ENCODE data around the gene EXOC1.

EXOC1 gene

DNA sequence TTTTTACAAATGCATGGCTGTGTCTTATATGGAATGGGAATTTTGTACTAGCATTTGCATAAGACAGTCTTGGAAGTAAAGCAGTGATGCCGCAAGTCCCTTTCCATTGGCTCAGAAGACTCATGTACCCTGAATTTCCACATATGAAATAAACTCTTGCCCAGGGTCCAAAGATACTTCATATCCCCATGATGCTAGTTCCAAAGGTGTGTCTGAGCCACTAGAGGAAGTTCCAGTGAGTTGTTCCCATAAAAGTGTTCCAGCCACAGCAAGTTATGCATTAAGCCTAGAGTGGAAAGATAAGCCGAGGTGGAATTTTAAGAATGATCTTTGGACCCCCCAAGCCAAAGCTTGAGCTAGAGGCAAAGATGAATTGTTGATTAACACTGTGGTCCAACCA lies 86.0 kb downstream of the EXOC1 start:
- Mint-ChIP-seq H3K9me3 (peaks cover 27% of the 10 kb centered on the region), H3K4me1 (ENCODE audit: low read depth) (no peaks in the 10 kb centered on the region), H3K27me3 (no peaks in the 10 kb centered on the region), H3K36me3 (ENCODE audit: low read depth) (peaks cover 27% of the 10 kb centered on the region), H3K4me3 (no peak overlapping the region), H3K27ac (no peak overlapping the region)
- DNase-seq: no peak

DNA sequence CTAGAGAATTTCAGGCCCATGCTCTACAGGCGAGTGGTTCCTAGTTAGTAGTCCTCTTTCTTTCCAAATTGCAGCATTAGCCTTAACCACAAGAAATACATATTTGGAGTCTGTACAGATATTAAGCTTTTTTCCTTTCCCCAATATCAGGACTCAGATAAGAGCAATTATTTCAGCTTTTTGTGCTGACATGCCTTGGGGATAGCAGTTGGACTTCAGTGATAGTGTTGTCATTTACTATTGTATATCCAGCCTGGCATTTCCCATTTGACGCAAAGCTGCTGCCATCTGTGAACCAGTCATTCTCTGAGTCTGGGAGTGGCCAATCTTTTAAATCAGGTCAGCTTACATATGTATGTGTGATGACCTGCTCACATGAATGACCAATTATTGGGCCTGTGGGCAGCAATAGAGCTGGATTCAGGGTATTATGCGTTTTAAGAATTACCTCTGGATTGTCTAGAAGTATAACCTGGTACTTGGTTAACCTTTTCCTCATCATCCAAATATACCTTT lies 88.5 kb downstream of the EXOC1 start:
- H3K36me3 Mint-ChIP-seq (ENCODE audit: low read depth): peaks cover 21% of the 10 kb centered on the region
- H3K4me3 Mint-ChIP-seq: no peak overlapping the region
- H3K27ac Mint-ChIP-seq: no peak overlapping the region
- peaks cover 5% of the 10 kb centered on the region for H3K4me1 Mint-ChIP-seq (ENCODE audit: low read depth)
- peaks cover 21% of the 10 kb centered on the region for H3K9me3 Mint-ChIP-seq
- no peak for DNase-seq
- no peaks in the 10 kb centered on the region for H3K27me3 Mint-ChIP-seq

DNA sequence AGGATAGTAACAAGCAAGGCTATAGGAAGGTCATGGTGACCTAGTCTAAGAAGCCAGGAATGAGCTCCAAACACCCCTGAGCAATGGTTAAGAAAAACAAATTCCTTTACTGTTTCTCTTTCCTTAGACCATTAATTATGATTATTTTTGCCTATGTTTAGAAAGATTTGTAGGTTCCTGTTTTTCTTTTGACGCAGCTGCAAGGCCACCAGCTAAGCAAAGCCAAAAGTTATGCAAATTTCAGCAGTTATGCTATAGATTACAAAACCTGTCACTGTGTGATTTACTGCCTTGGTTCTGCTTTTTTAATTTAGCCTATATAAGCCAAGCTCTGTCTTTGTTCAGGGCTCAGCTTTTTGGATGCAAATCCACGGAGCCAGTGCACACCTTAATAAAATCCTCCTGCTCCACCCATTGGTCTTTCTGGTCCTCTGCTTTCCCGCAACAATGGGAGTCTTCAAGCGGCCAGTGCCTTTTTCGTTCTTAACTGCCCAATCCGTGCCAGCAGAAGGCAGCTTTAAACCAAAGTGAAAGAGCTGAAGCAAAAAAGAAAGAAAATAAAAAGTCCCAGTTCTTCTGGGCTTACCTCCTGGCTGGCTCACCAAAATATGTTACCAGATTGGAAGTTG lies 93.9 kb downstream of the EXOC1 start:
- H3K36me3 Mint-ChIP-seq (ENCODE audit: low read depth): peaks cover 15% of the 10 kb centered on the region

DNA sequence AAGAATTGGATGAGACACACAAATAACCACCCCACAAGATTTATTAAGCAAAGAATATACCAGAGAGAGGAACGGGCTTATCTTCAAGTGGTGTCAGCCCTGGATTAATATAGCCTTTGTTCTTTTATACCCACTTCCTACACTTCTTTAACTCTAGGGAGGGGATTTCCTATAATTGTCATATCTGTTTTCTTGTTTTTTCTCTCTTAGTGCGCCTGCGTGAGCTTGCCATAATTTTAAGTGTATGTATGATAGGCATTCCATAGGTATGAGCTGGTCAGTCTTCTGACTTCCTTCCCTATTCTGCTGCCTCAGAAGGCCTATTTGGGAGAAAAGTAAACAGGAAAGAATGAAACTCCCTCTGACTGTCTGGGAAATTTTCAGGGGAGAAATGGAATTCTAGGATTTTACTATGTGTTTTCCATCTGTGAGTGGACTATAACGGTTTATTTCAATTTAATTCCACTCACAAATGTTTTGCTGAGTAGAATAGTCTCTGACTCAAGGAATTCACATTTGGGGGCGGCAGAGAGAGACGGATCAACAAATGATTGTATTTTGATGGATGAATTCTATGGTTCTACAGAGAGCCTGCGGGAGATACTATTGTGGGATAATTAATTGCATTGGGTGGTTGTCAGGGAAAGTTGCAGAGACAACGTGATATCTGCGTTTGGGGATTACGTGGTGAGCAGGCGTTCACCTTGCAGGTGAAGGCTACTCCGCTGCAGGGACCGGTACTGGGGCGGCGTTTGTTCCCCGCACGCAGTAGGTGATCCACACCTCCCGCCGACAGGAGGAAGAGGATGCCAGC lies 94.7 kb downstream of the EXOC1 start:
- Mint-ChIP-seq H3K36me3 (ENCODE audit: low read depth) (peaks cover 23% of the 10 kb centered on the region), H3K4me1 (ENCODE audit: low read depth) (peaks cover 47% of the 10 kb centered on the region), H3K9me3 (no peaks in the 10 kb centered on the region), H3K27me3 (no peaks in the 10 kb centered on the region), H3K27ac (peak overlapping the region; percentile 87), H3K4me3 (peak overlapping the region; percentile 86)
- no peak for DNase-seq

More for the DNA sequence above, 93.9 kb downstream of the EXOC1 start:
- H3K27me3 Mint-ChIP-seq: no peaks in the 10 kb centered on the region
- H3K9me3 Mint-ChIP-seq: no peaks in the 10 kb centered on the region
- peak overlapping the region; percentile 87 for H3K27ac Mint-ChIP-seq
- H3K4me1 Mint-ChIP-seq (ENCODE audit: low read depth): peaks cover 45% of the 10 kb centered on the region
- peak; percentile 35 for DNase-seq
- peak overlapping the region; percentile 86 for H3K4me3 Mint-ChIP-seq

DNA sequence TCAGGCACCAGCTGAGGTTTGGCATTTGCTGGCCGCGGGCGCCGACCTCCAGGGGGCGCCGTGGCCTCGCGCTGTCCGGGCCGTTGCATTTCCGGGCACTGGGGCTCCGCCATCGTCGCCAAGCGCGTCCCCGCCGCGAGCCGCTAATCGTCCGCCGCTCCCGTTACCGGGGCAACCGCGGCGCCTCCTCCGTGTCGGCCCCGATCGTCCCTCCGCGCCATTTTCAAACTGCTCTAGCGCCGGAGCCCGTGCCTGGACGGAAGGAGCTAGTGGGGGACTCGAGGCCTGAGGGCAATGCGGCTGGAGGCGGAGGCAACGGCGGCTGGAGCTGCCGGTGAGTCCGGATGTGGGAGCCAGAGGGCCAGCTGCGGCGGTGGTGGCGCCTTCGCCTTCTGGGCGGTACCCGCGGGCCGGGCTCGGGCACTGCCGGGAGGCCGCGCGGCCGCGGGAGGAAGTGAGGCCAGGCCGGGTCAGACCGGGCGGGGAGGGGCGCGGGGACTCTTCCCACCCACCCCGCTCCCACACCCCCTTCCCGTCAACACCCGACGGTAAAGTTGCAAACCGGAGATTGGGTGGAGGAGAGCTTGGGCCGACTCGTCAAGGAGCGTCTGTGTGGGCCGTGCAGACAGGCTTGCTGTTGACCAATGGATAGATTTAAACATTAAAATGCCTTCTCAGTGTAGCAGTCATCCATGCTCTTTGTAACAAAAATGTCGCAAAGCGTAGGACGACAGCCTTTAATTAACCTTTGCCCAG lies 95.5 kb downstream of the EXOC1 start, which contains the start of gene CEP135:
TSS of gene CEP135 (plus strand) at position 220 of the 756 bp plus-strand sequence. CDS start 3,186 bp downstream, outside the sequence.
- H3K4me3 Mint-ChIP-seq: peak within 1 kb of the TSS; percentile 86
- peaks cover 47% of the 10 kb centered on the region for H3K4me1 Mint-ChIP-seq (ENCODE audit: low read depth)
- H3K27me3 Mint-ChIP-seq: no peaks in the 10 kb centered on the region
- H3K36me3 Mint-ChIP-seq (ENCODE audit: low read depth): peaks cover 28% of the 10 kb centered on the region
- peak within 1 kb of the TSS; percentile 87 for H3K27ac Mint-ChIP-seq
- DNase-seq: peak; percentile 96
- H3K9me3 Mint-ChIP-seq: no peaks in the 10 kb centered on the region

- no peaks in the 10 kb centered on the region for H3K27me3 Mint-ChIP-seq
- H3K4me3 Mint-ChIP-seq: peak overlapping the region; percentile 86
- peak overlapping the region; percentile 87 for H3K27ac Mint-ChIP-seq
- peaks cover 47% of the 10 kb centered on the region for H3K4me1 Mint-ChIP-seq (ENCODE audit: low read depth)
- H3K9me3 Mint-ChIP-seq: no peaks in the 10 kb centered on the region
- H3K36me3 Mint-ChIP-seq (ENCODE audit: low read depth): peaks cover 33% of the 10 kb centered on the region
- no peak for DNase-seq
Measured at GRCh38 chr4:55949482-55949802, 96.0 kb downstream of the EXOC1 start.

DNA sequence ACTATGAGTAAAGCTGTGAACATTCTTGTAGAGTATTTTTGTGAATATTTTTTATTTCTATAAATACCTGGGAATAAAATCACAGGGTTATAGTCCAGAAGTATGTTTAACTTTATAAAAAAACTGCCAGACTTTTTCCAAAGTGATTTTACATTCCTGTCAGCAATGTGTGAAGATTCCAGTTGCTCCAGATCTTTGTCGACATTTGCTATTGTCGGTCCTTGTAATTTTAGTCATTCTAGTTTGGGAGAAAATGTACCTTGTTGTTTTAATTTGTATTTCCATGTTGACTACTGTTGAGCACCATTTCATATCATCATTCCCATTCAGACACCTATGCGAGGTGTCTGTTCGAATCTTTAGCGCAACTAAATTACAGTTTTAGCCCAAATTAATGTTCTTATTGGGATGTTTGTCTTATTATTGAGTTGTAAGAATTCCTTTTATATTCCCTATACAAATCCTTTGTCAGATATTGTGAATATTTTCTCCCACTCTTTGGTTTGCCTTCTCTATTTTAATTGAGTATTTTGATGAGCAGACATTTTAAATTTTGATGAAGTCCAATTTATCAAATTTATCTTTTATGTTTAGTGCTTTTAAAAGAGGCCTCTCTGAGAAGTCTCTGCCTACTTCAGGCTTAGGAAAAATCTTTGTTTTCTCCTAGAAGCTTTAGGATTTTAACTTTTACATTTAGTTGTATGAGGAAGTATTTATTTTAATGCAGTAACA lies 97.9 kb downstream of the EXOC1 start:
- DNase-seq: no peak
- no peaks in the 10 kb centered on the region for H3K9me3 Mint-ChIP-seq
- H3K27me3 Mint-ChIP-seq: no peaks in the 10 kb centered on the region
- H3K4me3 Mint-ChIP-seq: no peak overlapping the region
- peaks cover 45% of the 10 kb centered on the region for H3K4me1 Mint-ChIP-seq (ENCODE audit: low read depth)
- peaks cover 50% of the 10 kb centered on the region for H3K36me3 Mint-ChIP-seq (ENCODE audit: low read depth)
- H3K27ac Mint-ChIP-seq: peak overlapping the region; percentile 3

Measured in activated T-cell treated with anti-CD3 and anti-CD28 coated beads, Interleukin-2, amount 50 U/mL, for 24 hours (primary cell).